GM18909 (cell line): ENCODE data around the gene ASB3.
"Not testable (repeated sequence)": the region's sequence is repeated elsewhere in the genome, so short reads cannot be mapped to it uniquely, and the experiment has no call there.

Experiments used
- ATAC-seq: cut with Tn5 transposase; IDR thresholded peaks from one replicate; pipeline ENCODE4 v1.9.1; 2021; ENCODE audit warnings: mild to moderate bottlenecking; ENCODE audit not compliant: unreplicated experiment, poor library complexity

ASB3 gene

GRCh38 chr2:53787614-53788289, 999 bp upstream of the ASB3 start:
- no peak for ATAC-seq

GRCh38 chr2:53786352-53786704, 425 bp downstream of the ASB3 start:
- ATAC-seq, result peak; percentile 18

- ATAC-seq, result no peak
Measured at GRCh38 chr2:53785366-53785765, 1.4 kb downstream of the ASB3 start.

GRCh38 chr2:53784436-53784835, 2.3 kb downstream of the ASB3 start:
- no peak for ATAC-seq

GRCh38 chr2:53782676-53783075, 4.1 kb downstream of the ASB3 start:
- ATAC-seq, result no peak

GRCh38 chr2:53780056-53780455, 6.7 kb downstream of the ASB3 start:
- no peak for ATAC-seq

GRCh38 chr2:53778536-53779162, 8.1 kb downstream of the ASB3 start:
- ATAC-seq, result no peak

- no peak for ATAC-seq
Measured at GRCh38 chr2:53777134-53777533, 9.6 kb downstream of the ASB3 start.

- no peak for ATAC-seq
Measured at GRCh38 chr2:53770264-53770663, 16.5 kb downstream of the ASB3 start.

- no peak for ATAC-seq
Measured at GRCh38 chr2:53769318-53769945, 17.3 kb downstream of the ASB3 start.

- ATAC-seq, result peak; percentile 55
Measured at GRCh38 chr2:53768242-53768542, 18.6 kb downstream of the ASB3 start.

- peak; percentile 93 for ATAC-seq
Measured at GRCh38 chr2:53767405-53768241, 19.1 kb downstream of the ASB3 start, which contains the start of gene CHAC2. Gene CHAC2, plus strand, starts transcription at chr2:53767804. Its CDS starts 83 bp downstream, at chr2:53767887.

- ATAC-seq, result no peak
Measured at GRCh38 chr2:53765767-53766166, 21.0 kb downstream of the ASB3 start.

GRCh38 chr2:53757206-53757605, 29.5 kb downstream of the ASB3 start:
- ATAC-seq, result not testable (repeated sequence)

- ATAC-seq, result no peak
Measured at GRCh38 chr2:53756644-53757043, 30.1 kb downstream of the ASB3 start.

GRCh38 chr2:53755121-53755520, 31.6 kb downstream of the ASB3 start:
- ATAC-seq, result peak; percentile 34

GRCh38 chr2:53753041-53753440, 33.7 kb downstream of the ASB3 start:
- no peak for ATAC-seq

GRCh38 chr2:53752385-53752784, 34.4 kb downstream of the ASB3 start:
- no peak for ATAC-seq

- ATAC-seq, result peak; percentile 93
Measured at GRCh38 chr2:53751728-53752127, 35.0 kb downstream of the ASB3 start.

- ATAC-seq, result no peak
Measured at GRCh38 chr2:53750041-53750768, 36.5 kb downstream of the ASB3 start.
